ENCODE data around the gene DLGAP1.

Gene DLGAP1

DNA sequence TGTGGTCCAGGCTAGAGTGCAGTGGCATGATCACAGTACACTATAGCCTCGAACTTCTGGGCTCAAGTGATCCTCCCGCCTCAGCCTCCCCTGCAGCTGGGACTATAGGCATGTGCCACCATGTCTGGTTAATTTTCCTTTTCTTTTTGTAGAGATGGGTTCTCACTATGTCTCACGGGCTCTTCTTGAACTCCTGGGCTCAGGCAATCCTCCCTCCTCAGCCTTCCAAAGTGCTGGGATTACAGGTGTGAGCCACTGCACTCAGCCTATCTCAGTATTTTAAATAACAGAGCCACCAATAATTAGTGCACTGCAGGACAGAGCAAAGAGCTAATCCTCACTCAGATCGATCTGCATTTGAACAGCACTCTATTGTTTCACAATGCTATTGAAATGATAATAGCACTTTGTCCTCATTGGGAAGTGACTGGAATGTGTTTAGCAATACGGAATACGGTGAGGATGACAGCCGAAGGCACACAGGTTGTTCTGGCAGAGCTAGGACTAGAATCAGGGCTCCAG lies 335.9 kb downstream of the DLGAP1 start:
- H3K27me3 ChIP-seq (replicated peaks; ENCODE audit: control insufficient read depth, insufficient read depth, low read length) = no peaks in the 10 kb centered on the region
- no peak for DNase-seq (ENCODE audit: extremely low read depth, insufficient read length)
- H3K4me3 ChIP-seq (replicated peaks; ENCODE audit: low read depth, low read length) = no peak overlapping the region
- H3K36me3 ChIP-seq (ENCODE audit: control insufficient read depth, insufficient read depth, low read length) = no peaks in the 10 kb centered on the region
- TF ChIP-seq, protein P1, sequence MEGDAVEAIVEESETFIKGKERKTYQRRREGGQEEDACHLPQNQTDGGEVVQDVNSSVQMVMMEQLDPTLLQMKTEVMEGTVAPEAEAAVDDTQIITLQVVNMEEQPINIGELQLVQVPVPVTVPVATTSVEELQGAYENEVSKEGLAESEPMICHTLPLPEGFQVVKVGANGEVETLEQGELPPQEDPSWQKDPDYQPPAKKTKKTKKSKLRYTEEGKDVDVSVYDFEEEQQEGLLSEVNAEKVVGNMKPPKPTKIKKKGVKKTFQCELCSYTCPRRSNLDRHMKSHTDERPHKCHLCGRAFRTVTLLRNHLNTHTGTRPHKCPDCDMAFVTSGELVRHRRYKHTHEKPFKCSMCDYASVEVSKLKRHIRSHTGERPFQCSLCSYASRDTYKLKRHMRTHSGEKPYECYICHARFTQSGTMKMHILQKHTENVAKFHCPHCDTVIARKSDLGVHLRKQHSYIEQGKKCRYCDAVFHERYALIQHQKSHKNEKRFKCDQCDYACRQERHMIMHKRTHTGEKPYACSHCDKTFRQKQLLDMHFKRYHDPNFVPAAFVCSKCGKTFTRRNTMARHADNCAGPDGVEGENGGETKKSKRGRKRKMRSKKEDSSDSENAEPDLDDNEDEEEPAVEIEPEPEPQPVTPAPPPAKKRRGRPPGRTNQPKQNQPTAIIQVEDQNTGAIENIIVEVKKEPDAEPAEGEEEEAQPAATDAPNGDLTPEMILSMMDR (IDR thresholded peaks at IDR 0.05; ENCODE audit: insufficient read depth, low read length, poor library complexity, severe bottlenecking) = no peak

DNA sequence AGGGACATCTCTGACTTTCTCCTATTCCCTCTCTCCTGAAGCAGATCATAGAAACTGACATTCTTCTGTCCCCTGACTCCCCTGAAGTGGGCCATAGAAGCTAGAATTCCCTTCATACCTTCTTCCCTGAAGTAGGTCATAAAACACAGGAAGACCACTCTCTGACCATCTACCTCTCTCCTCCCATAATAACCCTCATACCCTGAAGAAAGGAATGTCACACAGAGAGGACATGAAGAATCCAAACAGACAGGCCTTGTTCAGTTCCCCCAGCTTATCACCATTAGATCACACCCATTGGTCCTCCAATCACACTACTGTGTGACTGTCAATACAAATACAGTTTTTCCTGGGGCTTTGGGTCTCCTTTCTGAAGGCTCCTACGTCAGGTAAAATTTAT lies 347.1 kb downstream of the DLGAP1 start:
- no peak for DNase-seq (ENCODE audit: extremely low read depth, insufficient read length)
- no peak overlapping the region for H3K4me3 ChIP-seq (replicated peaks; ENCODE audit: low read depth, low read length)
- no peaks in the 10 kb centered on the region for H3K27me3 ChIP-seq (replicated peaks; ENCODE audit: control insufficient read depth, insufficient read depth, low read length)
- TF ChIP-seq, protein P1 (IDR thresholded peaks at IDR 0.05; ENCODE audit: insufficient read depth, low read length, poor library complexity, severe bottlenecking) = no peak
- no peaks in the 10 kb centered on the region for H3K36me3 ChIP-seq (ENCODE audit: control insufficient read depth, insufficient read depth, low read length)

DNA sequence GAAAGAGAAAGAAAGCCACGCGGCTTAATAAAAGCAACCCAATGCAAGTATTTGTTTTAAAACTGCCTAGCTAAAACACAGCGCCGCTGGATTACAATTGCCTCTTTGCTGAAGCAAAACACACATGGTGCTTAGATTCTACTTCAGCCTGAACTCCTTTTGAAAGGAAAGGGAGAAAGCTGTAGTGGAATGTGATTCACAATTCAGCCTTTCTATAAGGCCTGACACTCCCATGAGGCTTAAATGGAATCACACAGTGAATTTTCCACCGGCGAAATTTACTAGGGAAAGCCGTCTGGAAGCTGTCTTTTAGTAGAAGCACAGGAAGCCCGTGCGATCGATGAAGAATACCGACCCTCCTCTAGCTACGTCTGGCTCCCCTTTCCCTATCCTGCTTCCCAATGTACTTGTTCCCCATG lies 348.0 kb downstream of the DLGAP1 start:
- no peaks in the 10 kb centered on the region for H3K27me3 ChIP-seq (replicated peaks; ENCODE audit: control insufficient read depth, insufficient read depth, low read length)
- H3K4me3 ChIP-seq (replicated peaks; ENCODE audit: low read depth, low read length) = no peak overlapping the region
- H3K36me3 ChIP-seq (ENCODE audit: control insufficient read depth, insufficient read depth, low read length) = no peaks in the 10 kb centered on the region
- no peak for DNase-seq (ENCODE audit: extremely low read depth, insufficient read length)
- TF ChIP-seq, protein P1 (IDR thresholded peaks at IDR 0.05; ENCODE audit: insufficient read depth, low read length, poor library complexity, severe bottlenecking) = no peak

DNA sequence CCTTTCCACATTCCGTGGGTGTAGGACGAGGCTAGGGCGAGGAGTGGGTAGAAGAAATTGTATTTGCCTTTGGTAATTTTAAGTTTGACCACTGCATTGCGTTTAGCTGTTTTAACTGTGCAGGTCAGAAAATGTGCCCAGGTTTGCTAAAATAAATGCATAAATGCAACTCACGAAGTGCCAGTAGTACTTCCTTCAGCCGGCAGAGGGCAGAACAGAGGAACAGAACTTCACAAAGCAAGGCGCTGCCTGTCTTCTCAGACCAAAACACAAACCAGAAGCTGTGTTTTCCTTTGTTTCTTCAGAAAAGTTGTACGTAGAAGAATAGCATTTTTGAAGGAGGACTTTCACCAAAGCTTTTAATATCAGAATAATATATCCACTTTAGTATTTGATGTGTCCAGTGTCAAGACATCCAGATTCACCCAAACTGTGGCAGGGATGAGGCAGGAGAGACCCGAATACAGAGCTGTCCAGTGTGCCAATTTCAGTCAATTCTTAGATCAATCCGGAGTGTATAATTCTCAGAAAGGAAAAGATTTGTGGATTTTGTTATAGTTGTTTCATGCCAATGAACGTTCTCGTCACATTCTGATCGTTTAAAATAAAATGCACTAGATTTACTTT lies 348.6 kb downstream of the DLGAP1 start:
- H3K4me3 ChIP-seq (replicated peaks; ENCODE audit: low read depth, low read length) = no peak overlapping the region
- no peaks in the 10 kb centered on the region for H3K36me3 ChIP-seq (ENCODE audit: control insufficient read depth, insufficient read depth, low read length)
- no peak for DNase-seq (ENCODE audit: extremely low read depth, insufficient read length)
- TF ChIP-seq, protein P1 (IDR thresholded peaks at IDR 0.05; ENCODE audit: insufficient read depth, low read length, poor library complexity, severe bottlenecking) = peak; percentile 81
- H3K27me3 ChIP-seq (replicated peaks; ENCODE audit: control insufficient read depth, insufficient read depth, low read length) = no peaks in the 10 kb centered on the region

DNA sequence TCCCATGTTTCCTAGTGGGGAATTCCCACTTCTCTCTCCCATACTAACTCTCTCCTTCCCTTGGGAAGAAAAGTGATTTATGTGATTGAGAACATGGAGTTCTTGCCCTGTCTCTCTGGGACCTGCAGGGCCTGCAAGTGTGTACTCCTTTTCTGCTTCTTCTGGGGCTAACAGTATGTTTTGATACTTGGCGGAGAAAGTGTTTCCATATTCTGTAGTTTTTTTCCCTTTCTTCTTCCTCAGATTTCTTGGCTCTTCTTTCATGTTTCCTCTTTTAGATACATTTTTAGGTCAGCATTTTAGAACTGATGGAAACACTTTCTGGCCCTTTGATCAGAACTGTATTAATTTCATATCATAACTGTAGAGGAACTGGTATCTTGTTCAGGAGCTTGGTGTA lies 352.2 kb downstream of the DLGAP1 start:
- TF ChIP-seq, protein P1 (IDR thresholded peaks at IDR 0.05; ENCODE audit: insufficient read depth, low read length, poor library complexity, severe bottlenecking) = no peak
- no peak for DNase-seq (ENCODE audit: extremely low read depth, insufficient read length)
- no peaks in the 10 kb centered on the region for H3K27me3 ChIP-seq (replicated peaks; ENCODE audit: control insufficient read depth, insufficient read depth, low read length)
- H3K36me3 ChIP-seq (ENCODE audit: control insufficient read depth, insufficient read depth, low read length) = no peaks in the 10 kb centered on the region
- no peak overlapping the region for H3K4me3 ChIP-seq (replicated peaks; ENCODE audit: low read depth, low read length)

All from GM06990 (cell line).